ENCODE data around the gene TRMU.
"Not testable (repeated sequence)": the region's sequence is repeated elsewhere in the genome, so short reads cannot be mapped to it uniquely, and the experiment has no call there.

The TRMU gene

DNA sequence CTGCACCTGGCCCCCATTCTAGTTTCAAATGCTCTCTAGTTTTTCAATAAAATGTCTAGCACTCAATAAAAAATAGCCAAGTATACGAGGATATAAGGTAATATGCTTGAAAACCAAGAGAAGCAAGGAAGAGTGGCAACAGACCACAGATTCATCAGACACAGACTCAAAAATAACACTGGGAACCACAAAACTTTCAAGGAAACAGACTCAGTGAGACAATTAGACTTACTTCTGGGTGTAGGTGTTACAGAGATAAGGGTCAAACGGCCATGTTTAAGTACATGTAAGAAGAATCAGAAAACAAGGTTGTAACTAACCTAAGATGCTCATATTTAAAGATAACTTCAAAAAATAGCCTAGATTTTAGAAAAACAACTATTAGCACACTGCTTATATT, 67.0 kb downstream of the TRMU start:
- no peak overlapping the region for H3K27ac ChIP-seq
- TF ChIP-seq, protein P1, sequence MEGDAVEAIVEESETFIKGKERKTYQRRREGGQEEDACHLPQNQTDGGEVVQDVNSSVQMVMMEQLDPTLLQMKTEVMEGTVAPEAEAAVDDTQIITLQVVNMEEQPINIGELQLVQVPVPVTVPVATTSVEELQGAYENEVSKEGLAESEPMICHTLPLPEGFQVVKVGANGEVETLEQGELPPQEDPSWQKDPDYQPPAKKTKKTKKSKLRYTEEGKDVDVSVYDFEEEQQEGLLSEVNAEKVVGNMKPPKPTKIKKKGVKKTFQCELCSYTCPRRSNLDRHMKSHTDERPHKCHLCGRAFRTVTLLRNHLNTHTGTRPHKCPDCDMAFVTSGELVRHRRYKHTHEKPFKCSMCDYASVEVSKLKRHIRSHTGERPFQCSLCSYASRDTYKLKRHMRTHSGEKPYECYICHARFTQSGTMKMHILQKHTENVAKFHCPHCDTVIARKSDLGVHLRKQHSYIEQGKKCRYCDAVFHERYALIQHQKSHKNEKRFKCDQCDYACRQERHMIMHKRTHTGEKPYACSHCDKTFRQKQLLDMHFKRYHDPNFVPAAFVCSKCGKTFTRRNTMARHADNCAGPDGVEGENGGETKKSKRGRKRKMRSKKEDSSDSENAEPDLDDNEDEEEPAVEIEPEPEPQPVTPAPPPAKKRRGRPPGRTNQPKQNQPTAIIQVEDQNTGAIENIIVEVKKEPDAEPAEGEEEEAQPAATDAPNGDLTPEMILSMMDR (conservative IDR thresholded peaks at IDR 0.05) = no peak
- no peak for TF ChIP-seq ZFX (IDR thresholded peaks at IDR 0.05)

DNA sequence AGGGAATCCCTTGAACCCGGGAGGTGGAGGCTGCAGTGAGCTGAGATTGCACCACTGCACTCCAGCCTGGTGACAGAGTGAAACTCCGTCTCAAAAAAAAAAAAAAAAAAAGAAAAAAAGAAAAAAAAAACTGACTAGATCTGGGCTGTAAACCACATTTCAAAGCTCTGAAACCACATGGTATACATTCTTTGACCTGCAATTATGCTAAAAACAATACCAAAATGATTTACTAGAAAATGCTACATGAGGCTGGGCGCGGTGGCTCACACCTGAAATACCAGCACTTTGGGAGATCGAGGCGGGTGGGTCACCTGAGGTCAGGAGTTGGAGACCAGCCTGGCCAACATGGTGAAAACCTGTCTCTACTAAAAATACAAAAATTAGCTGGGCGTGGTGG, 68.4 kb downstream of the TRMU start:
- not testable (repeated sequence) for H3K27ac ChIP-seq

DNA sequence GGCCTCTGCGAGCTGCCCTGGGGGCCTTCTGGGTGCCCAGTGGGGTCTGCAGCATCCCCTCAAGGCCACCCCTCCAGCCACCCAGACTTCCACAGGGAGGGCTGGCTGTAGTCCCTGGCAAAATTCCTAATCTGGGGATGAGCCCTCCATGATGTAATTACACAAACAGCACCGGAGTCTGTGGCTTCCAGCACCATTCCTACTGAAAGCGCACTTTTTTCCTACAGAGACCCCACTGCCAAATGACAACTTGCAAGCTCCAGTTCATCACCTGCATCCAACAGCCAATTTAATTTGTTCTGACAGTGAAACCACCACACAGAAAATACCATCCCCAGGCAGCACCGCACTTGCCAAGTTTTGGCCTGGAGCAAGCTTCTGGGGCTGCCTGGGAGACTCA, 70.4 kb downstream of the TRMU start:
- no peak overlapping the region for H3K27ac ChIP-seq

DNA sequence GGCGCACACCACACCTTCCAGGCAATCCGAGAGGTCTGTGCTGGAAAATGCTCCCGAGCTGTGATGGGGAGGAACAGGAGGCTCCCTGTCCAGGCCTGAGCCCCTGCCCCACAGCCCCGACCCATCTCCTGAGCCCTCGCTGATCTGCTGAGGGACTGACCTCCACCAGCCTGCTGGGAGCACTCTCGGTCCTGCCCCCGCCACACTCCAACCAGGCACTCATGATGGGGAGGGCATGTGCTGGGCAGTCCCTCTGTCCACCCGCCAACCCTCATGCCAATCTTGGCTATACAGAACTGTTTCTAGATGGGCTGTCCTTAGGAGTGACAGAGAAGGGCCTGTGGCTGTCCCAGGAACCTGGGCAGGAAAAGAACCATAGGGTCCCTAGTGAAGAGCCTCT, 70.8 kb downstream of the TRMU start:
- no peak overlapping the region for H3K27ac ChIP-seq
- TF ChIP-seq, protein P1 (conservative IDR thresholded peaks at IDR 0.05) = no peak
- no peak for TF ChIP-seq ZFX (IDR thresholded peaks at IDR 0.05)

More for the DNA sequence above, 70.4 kb downstream of the TRMU start:
- TF ChIP-seq, protein P1 (conservative IDR thresholded peaks at IDR 0.05) = no peak
- TF ChIP-seq ZFX (IDR thresholded peaks at IDR 0.05) = no peak

DNA sequence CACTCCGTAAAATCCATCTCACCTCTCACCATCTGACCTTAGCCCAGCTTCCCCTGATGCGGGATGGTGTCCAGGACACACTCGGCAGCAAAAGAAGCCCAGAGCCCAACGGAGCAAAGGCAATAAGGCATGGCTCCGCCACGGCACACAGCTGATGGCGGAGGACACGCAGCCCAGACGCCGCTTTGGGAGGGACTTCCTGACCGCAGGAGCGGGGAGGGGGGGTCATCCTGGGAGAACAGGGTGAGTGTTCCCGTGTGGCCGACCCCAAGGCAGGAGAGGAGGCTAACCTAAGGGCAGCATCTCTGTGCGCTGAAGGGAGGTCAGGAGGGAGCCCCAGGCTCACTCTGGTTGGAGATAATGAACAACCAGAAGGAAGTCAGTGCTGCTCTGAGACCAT, 71.3 kb downstream of the TRMU start:
- no peak overlapping the region for H3K27ac ChIP-seq
- TF ChIP-seq, protein P1 (conservative IDR thresholded peaks at IDR 0.05) = no peak
- TF ChIP-seq ZFX (IDR thresholded peaks at IDR 0.05) = no peak
